GM12873 (cell line): Measurements from ENCODE around the gene KCNMB2.

ENCODE experiments used
- CTCF ChIP-seq: IDR thresholded peaks from 2 replicates; pipeline ENCODE4 v1.5.1; 2012; ENCODE audit warnings: low read depth, mild to moderate bottlenecking, moderate library complexity, low read length, control low read depth; ENCODE audit not compliant: insufficient read depth; ENCODE audit errors: missing control alignments

The KCNMB2 gene

GRCh38 chr3:178628037-178628436 is 91.8 kb downstream of the KCNMB2 start:
- TF ChIP-seq CTCF, result no peak

GRCh38 chr3:178629430-178630178 is 93.4 kb downstream of the KCNMB2 start:
- TF ChIP-seq CTCF, result no peak

- TF ChIP-seq CTCF, result no peak
Measured at GRCh38 chr3:178631950-178632349, 95.7 kb downstream of the KCNMB2 start.

GRCh38 chr3:178634975-178635374 is 98.7 kb downstream of the KCNMB2 start:
- no peak for TF ChIP-seq CTCF

- TF ChIP-seq CTCF, result no peak
Measured at GRCh38 chr3:178637802-178638201, 101.6 kb downstream of the KCNMB2 start.

GRCh38 chr3:178645503-178645902 is 109.3 kb downstream of the KCNMB2 start:
- no peak for TF ChIP-seq CTCF

- TF ChIP-seq CTCF, result no peak
Measured at GRCh38 chr3:178646186-178646862, 110.1 kb downstream of the KCNMB2 start.
